NK-92 treated with Interleukin-12 subunit alpha and Interleukin-12 subunit beta, amount 100 ng/mL, for 24 hours (cell line): ENCODE results near the gene BROX.
"Not testable (repeated sequence)": the region's sequence is repeated elsewhere in the genome, so short reads cannot be mapped to it uniquely, and the experiment has no call there.

Source experiments
- DNase-seq: peaks from one replicate; lab custom pipeline; 2025; lab: John Stamatoyannopoulos, UW

The BROX gene, protein sequence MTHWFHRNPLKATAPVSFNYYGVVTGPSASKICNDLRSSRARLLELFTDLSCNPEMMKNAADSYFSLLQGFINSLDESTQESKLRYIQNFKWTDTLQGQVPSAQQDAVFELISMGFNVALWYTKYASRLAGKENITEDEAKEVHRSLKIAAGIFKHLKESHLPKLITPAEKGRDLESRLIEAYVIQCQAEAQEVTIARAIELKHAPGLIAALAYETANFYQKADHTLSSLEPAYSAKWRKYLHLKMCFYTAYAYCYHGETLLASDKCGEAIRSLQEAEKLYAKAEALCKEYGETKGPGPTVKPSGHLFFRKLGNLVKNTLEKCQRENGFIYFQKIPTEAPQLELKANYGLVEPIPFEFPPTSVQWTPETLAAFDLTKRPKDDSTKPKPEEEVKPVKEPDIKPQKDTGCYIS

DNA sequence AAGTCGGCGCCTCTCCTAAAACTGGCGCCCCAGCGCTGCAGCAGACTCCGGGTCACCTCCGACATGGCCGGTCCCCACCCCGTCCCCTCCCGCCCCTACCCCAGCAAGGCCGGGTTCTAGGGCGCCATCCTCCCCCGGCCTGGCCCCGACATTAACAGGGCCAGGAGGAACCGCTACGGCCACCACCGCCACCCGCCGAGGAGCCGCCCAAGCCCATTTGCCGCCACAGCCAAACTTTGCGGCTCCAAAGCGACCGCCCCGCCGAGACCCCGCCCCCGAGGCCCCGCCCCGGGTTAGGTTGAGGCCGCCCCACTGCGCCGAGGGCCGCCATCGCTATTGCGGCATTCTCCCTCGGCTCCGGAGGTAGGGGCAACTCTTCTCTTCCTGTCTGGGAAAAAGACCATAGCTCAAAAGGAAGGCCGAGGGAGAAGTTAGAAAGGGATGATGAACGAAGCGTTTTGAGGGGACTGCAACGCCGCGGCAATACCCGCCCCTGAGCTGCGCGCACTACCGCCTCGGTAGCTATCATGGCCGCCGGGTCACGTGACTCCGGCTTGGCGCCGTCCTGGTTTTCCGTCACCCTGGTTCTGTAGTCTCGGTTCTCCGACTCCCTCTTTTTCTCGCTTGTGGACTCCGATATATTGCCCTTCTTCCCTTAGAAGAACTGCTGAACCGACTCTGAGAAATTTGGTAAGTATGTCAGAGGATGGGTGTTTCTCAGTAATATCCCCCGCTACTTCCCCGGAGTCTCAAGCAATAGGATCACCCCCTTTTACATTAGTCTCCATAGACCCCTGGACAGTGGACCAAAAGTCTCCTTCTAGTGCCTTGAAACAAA is at the start of gene BROX, which contains the start of gene AIDA:
TSS of gene BROX (plus strand) at position 312 of the 838 bp plus-strand sequence. CDS start 3,136 bp downstream, outside the sequence.
TSS of gene AIDA (minus strand) at position 239 of the 838 bp plus-strand sequence. CDS start at position 65, 174 bp downstream.
- peak; percentile 86 for DNase-seq

DNA sequence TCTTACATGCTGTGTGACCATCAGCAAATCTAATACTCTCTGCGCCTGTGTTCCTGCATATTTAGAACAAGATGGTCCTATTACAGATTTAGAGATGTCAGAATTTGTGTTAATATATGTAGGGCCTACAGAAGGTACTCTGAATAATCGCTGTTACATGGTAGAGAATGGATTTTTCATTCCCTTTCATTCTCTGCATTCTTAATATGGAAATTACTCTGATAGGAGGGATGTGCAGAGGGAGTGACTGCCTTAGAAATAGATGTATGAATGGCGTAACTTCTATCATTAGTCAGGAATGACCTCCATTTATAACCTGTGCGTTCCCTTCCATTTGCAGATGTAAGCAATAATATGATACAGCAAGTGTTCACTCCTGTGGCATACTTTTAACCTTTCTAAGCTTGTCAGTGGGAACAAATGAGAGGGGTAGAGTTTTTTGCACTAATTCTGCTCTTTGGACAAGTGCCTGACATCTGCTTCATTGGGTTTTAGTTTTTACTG is 48.9 kb upstream of the BROX start:
- DNase-seq = no peak

DNA sequence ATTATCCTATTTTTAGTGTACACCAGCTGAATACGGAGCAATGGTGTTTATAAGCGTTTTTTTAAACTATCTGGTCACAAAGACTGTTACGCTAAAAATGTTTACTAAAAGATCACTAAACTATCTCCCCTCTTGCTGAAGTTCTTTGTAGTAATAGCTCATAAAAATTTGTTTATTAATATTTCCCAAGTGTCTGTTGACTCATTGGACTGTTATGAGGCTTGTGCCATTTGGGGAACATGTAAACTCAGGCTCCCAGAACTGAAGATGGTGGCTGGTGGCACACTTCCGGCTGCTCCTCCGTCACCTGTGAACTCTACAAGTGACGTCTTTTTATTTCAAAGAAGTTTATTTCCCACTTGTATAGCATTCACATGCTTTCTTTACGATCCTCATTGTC is 46.4 kb upstream of the BROX start:
- DNase-seq = no peak

DNA sequence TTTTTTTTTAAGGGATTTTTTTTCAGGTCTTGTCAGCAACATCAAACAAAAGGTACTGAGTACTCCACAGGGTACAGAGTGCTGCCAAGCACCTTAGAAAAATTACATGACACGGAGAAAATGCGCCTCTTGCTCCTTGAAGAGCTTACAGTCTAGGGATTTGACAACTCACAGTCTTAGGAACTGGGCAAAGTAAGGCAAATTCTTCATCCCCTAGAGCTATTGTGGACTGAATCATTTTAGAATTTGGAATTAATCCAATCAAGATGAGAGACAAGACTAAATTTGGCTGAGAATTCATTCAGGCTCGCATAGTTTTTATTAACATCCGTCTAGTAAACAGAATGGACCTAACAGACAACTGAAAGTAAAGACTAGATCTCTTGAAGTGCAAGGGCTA is 44.2 kb upstream of the BROX start:
- not testable (repeated sequence) for DNase-seq

DNA sequence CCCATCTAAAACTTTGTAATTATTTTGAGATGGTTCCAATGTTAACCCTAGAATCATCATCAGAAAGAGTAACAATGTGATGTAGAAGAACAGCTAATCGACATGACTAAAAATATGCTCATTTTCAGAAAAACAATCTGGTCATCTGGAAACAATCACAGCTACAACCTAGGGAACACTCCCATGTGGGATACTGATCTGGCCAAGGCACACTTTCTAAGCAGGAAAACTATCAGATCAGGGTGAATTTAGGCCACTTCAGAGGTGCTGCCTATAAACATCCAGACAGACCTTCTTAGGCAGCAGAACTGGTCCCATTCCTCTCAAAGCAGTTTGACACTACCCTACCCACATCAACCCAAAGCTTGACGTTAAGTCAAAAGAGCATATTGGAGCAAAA is 43.3 kb upstream of the BROX start:
- not testable (repeated sequence) for DNase-seq

DNA sequence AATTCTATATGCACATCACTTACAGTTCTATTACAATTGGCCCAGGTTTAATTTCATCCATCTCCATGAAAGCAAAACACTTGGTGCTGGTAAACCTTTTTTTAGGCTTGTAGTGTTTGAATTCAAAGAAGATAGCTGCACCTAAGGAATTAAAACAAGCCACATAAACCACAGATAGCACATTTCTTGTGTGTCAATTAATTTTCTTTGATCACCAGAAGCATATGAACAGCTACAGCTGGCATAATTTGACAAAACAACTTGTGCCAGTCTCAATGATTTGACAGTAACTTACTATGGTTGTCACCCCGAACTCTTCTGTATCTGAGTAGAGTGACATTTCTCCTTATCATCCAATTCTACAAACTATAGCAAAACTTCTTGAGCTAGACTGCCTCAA is 42.3 kb upstream of the BROX start:
- no peak for DNase-seq

DNA sequence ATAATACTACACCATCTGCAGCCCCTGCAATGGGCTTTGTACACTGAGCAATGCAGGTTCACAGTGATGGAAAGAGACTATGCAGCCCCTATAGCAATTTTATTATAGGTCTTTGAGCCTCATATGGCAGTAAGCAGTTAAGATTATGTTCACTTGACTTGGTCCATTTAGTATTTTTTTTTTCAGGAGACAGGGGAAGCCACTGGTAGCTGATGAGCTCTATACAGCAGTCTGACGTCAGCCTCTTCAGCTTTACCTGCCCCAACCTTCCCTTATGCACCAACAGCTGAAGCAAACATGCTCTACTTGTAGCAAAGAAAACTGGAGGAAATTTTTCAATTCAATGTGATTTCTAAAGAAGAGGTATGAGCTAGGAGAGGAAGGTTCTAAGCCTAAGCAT is 32.3 kb upstream of the BROX start:
- DNase-seq = no peak

DNA sequence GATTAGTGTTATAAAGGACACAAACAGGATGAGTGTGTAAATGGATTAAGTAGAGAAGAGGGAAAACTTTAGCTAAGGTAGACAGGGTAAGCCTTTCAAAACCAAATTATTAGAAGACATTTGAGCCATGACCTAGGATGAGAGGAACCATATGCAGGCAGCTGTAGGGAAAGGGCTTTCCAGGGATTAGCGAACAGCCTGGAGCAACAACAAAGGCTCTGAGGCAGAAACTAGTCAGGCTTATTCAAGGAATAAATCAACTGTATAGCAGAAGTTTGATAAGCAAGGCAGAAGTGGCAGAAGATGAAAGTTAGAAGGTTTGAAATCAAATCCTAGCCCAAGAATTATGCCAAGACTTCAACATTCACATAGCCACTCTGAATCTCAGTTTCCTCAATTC is 21.3 kb upstream of the BROX start:
- no peak for DNase-seq

DNA sequence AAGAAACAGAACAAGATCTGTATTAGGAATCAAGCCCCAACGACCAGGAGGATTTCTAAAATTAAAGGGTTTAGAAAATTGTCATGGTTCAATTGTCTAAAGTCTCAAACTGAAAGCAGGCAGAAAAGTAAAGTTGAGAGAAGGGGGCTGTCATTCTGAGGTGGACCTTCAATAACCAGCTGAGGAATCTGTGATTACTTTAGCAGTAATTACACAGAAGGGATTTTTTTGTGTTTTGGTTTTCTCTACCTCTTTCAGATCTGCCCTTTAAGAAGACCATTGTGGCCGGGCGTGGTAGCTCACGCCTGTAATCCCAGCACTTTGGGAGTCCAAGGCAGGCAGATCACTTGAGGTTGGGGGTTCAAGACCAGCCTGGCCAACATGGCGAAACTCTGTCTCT is 17.4 kb upstream of the BROX start:
- DNase-seq = no peak

DNA sequence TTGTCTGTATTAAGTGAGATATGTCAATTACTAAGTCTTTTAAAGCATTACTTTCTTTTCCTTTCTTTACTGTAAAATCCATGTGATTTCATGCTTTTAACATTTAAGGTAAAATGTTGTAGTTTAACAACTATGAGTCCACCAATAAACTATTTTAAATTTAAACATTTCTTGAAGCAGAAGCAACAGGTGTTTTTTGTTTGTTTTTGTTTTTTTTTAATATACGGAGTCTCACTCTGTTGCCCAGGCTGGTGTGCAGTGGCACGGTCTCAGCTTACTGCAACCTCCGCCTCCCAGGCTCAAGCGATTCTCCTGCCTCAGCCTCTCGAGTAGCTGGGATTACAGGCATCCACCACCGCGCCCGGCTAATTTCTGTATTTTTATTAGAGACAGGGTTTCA is 15.6 kb upstream of the BROX start:
- no peak for DNase-seq

DNA sequence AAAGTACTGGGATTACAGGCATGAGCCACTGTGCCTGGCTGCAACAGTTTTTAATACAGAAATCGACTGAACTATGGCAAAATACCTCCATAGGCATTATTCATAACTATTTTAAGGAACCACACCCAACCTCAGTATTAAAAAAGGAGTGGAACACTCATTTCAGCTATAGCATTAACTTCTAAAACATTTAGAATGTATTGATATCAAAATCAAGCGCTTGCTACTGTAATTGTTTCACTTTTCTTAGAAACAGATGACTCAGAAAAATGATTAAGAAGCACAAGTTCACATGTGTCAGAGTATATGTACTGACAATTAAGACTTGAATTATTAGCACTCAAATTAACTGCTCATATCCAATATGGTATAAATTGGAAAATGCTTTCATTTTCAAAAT is 15.2 kb upstream of the BROX start:
- DNase-seq = no peak

DNA sequence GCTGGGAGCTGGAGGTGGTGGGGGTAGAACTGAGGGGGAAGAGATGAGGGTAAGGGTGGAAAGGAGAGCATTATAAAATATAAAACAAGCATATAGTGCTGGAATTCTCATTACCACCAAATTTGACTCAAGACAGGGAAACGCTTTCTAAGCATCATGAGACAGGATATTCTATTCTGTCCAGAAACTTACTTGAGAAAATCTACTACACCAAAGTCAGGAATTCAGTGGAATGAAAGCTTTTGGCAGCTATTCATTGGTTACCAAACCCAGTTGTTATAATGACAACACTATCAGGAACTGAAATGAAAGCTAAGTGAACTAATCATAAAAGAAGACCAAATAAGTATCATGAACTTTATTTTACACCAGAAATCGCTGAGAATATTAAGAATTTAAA is 14.5 kb upstream of the BROX start:
- no peak for DNase-seq

DNA sequence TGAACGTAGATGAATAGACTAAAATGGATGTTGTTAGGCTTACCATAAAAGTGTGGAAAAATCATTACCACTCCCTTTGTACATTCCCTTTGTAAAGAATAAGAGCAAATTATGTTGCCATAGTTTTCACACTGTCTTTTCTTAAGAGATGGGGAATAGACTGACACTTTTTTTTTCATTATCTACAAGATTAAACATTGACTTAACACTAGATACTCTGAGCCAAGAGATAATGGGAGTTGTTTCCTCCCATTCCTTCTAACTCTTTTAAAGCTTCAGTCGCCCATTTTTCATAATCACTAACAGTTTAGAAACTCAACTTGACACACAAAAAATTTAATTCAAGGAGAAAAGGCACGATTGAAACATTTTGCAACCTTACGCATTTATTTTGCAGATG is 10.2 kb upstream of the BROX start:
- DNase-seq = no peak

DNA sequence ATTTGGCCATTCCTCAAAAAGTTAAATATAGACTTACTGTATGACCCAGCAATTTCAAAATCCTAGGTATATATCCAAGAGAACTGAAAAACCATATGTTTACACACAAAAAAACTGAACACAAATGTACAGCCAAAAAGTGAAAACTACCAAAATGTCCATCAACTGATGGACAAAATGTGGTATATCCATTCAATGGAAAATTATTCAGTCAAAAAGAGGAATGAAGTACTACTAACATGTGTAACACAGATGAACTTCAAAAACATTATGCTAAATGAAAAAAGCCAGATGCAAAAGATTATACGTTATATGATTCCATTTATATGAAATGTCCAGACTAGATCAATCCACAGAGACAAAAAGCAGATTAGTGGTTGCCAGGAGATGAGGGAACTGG is 8.1 kb upstream of the BROX start:
- no peak for DNase-seq

DNA sequence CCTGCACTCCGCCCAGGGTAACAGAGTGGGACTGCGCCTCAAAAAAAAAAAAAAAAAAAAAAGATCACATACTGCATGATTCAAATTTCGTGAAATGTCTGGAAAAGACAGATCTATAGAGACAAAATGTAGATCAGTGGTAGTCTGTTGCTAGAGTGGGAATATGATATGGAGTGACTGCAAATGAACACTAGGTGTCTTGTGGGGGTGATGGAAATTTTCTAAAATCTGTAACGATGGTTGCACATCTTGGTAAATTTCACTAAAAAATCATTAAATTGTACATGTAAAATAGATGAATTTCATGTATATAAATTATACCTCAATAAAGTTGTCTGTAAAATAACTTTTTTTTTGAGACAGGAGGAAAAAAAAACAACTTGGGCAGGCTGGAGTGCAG is 5.5 kb upstream of the BROX start:
- DNase-seq = no peak

DNA sequence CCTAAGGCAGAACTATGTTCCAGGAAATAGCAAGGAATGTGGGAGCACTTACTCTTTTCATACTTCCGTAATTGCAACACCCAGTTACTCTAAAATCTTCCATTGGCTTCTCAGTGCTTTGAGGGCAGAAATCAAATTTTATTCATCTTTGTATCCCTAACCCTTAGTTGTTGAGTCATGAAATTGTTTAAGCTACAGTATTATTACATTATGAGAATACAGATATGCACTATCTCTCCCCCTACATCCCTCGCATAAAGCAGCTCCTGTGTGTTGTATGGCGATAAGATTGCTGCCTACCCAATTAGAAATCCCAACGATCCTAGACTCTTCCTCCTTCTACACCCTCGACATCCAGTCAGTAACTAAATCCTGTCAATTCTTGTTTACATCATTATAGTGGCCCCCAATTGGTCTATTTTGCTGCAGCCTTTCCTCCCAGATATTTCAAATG is 2.6 kb upstream of the BROX start:
- DNase-seq = no peak

DNA sequence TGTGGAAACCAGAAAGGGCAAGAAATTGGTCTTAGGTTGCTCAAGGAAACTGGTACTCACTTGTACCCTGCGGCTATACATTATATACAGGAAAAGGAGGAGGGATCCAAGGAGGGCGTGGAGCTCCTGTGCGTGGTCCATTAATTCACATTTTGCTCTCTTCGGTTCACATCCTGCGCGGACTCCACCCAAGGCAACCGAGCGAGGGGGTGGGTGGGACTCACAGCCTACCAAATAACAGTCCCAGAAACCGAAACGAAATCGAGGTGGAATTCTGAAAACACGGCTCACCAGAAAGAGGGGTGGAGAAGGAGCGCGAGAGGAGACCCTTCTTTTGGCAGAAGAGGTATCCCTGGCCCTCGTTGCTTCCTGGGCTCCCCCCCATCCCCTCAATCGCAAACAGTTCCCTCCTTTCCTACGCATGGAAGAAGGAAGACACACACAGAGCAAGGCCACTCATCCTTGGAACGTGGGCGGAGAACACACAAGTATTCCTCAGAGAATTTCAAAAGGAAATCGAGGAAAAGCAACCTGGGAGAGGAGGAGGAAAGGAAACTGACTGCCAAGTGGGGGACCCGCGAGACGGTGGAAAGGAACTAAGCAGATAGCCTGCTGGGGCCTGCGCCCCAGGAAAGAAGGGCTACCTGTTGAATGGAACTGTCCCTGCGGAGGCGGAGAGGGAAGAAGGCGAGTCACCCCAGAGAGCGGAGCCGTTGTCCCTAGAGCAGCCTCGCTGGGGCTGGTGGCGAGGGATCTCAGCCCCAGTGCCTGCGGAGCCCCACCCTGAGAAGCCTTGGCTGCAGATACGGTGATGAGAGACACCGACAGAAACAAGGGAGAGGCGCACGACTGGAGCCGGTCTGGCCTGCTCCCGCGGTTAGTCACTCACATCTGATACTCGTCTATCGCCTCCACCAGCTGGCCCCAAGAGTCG is 778 bp upstream of the BROX start:
- DNase-seq = peak; percentile 36

DNA sequence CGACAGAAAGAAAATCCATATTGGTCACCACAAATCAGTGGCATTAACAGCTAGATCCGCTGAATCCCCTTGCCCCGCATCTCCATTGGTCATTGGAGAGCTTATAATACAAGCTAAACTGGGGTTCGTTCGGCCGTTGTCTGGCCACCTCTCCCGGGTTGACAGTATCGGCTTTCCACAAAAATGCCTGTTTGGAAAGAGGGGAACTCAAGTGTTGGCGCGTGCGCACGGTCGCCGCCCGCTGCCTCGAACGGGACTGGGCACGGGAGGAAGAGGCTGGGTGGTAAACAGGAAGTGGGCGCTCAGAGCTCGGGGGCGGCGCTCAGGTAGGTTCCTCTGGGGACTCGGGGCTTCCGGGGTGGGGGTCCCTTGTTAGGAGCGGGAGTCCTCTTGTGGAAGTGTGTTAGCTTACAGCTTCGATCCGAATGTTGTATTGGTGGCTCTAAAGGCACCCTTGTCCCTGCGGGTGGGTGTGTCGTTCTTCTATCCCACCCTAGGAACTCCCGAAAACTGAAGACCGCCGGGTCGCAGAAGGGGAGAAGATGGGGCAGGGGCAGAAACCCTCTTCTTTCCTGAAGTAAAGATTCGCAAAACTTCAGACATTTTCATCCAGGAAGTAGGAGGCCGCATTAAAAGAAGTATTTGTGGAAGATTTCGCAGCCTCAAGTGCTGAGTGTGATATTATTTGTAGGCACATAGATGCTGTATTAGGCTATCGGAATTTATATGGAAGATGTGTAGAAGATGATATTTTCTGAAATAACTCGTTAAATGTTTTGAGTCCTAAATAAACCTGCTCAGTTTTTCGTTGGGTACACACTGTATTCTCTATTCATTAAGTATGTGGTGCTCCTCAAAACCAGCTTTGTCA is 962 bp downstream of the BROX start:
- DNase-seq = peak; percentile 92

DNA sequence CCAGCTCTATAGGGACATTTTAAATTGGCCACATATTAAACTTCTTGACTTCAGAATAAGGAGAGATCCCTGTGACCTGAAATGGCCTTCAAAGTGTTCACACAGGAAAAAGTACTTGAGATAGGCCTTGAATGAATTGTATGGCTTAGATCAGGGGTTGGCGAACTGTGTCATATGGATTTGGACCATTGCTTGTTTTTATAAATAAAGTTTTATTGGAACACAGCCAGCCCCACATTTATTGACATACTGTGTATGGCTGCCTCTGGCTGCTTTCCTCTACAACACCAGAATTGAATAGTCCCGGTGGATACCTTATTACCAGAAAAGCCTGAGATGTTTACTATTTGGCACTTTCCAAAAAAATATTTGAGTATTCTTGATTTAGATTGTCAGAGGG is 4.0 kb downstream of the BROX start:
- no peak for DNase-seq

DNA sequence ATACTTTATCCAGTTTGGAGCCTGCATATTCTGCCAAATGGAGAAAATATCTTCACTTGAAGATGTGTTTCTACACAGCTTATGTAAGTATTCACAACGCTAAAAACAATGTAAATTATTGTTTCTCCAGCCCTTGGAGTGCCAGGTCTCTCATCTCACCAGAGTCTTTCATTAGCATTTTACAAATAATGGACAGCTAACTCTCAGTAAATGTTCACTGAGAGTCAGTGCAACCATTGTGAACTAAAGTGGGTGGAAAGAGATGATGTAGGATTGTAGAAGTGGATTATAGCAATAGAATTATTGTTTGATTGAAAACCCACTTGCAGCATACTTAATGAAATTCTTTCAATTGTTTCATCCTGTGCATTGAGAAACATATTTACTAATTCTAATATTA is 16.4 kb downstream of the BROX start:
- no peak for DNase-seq

DNA sequence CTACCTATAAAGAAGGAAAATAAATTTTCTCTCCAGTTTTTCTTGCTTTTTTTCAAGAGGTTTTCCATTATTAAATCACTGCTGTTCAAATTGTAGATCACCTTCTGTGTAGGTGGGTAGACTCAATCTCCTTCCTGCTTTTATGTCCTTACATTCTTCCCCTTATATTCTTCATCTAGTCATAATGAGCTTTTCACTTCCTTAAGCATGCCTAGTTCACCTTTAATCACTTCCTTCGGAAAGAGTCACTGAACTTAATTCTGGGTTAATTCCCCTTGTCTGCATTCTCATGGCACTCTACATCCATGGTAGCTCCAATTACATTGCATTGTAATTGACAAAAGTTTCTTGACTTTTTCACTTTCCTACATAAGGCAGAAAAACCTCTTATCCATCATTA is 18.5 kb downstream of the BROX start:
- no peak for DNase-seq
